Gastrocnemius medialis (tissue), 4 donors: ENCODE data around the gene MAP2.

Source experiments
- CTCF ChIP-seq, 5 experiments: fragments of 450-650 bp in 3 of 5; fragments of 200-600 bp in 2 of 5; sonication (generic) in 2 of 5; IDR thresholded peaks in 4 of 5; conservative IDR thresholded peaks in 1 of 5; 1 replicate in 4 of 5; 2 replicates in 1 of 5; pipeline ENCODE4 v1.5.1; 2016 to 2019; ENCODE audit warnings: antibody characterized with exemption in 5 of 5, mild to moderate bottlenecking in 3 of 5, moderate library complexity in 3 of 5
- POLR2A ChIP-seq, 2 donors: fragments of 450-650 bp; IDR thresholded peaks; one replicate each; pipeline ENCODE4 v1.6.1; 2017; ENCODE audit warnings: antibody characterized with exemption in 2 of 2, mild to moderate bottlenecking in 2 of 2, moderate library complexity in 2 of 2

- TF ChIP-seq CTCF (IDR thresholded peaks at IDR 0.05 in 4 of 5, conservative IDR thresholded peaks at IDR 0.05 in 1 of 5) (no peak), POLR2A (IDR thresholded peaks at IDR 0.05) (no peak)
Observed at GRCh38 chr2:209596262-209596661, 172.4 kb downstream of the MAP2 start.
